ENCODE measurements around the gene CARD8. TPM values are rescaled to one million over a fixed set of nuclear protein-coding genes. Genes with fewer than 3 reads are reported as not detected.

The CARD8 gene
- total and polyA plus RNA-seq, 2 of the 8 experiments (the other 6 are each of a cell fraction or from before 2014, with no cell fraction given) = 8.9 to 24.4 TPM

DNA sequence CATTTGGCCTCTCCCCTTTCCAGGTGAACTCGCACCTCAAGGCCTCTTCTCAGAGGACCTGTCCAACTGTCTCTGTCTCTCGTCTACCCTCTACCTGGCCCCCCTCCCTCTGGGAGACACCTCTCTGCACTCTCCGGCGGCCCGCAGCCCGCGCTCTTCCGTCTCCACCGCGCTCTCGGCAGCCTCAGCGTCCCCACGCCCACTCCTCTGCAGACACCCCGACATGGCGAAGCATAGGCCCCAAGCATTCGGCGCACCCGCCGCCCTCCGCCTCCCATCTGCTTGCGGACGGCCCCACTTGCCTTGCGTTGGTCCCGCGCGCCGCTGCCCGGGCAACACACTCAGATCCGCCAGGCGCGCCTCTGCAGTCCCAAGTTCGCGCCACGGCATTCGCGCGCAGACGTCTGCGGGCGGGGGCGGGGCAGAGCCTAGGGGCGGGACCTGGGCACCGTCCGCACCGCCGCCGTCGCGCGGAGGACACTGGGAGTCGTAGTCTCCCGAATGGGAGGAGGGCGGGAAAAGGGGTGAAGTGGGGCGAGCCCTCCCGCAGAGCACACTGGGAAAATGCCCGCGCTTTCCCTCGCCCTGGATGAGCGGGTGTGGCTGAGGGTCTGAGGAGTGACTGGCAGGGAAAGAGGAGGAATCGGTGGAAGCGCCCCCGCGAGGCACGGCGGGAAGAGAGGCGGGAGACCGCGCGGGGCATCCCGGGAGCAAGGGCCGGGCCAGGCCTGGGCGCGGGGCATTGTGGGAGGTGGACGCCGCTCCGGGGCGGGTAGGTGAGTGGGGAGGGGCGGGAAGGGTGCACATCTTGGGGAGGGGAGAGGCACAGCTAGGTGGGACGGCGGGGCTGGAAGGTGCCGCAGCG is 85.5 kb downstream of the CARD8 start, which contains the start of the genes LIG1 and ZSWIM9:
LIG1 (minus strand) TSS at position 406 of the 865 bp plus-strand sequence. CDS start 4,778 bp downstream, outside the sequence.
ZSWIM9 (plus strand) TSS at position 742 of the 865 bp plus-strand sequence. CDS start 1,123 bp downstream, outside the sequence.
- H3K79me1 ChIP-seq (ENCODE audit: low read depth, low read length) = peaks cover 6% of the 10 kb centered on the region; the same call in 1 of the 2 replicates
- no peaks in the 10 kb centered on the region for H3K27me3 ChIP-seq (replicated peaks in 1 of 4; ENCODE audit: control insufficient read depth in 3 of 4, extremely low read depth in 1 of 4, insufficient read depth in 3 of 4, low read length in 3 of 4)
- POLR2A ChIA-PET (ENCODE audit: partially characterized antibody) = interaction anchor here (0.9 to 1.7 kb wide), 7 partner anchors 9 to 120 kb away, joined by 3 to 7 read pairs (median 4); no protein-coding TSS in a partner anchor
- DNase-seq (ENCODE audit: low read depth in 1 of 2, low spot score in 2 of 2) = peak; percentile 77 to 95
- CTCF ChIA-PET (ENCODE audit: partially characterized antibody) = interaction anchor here (0.6 to 2.1 kb wide), 4 partner anchors 18 to 62 kb away, joined by 3 to 6 read pairs (median 4); no protein-coding TSS in a partner anchor
- peak within 1 kb of the TSS; percentile 64 to 95 (median 94) for H3K9ac ChIP-seq (replicated peaks in 1 of 4; ENCODE audit: extremely low read depth in 1 of 4, low read depth in 3 of 4, low read length in 3 of 4)
- H4K8ac ChIP-seq (ENCODE audit: extremely low read depth, insufficient read depth, low read length) = peak within 1 kb of the TSS; percentile 97; the same call in 1 of the 2 replicates
- H3K4ac ChIP-seq (replicated peaks; ENCODE audit: insufficient read length, low read depth, low read length) = peak within 1 kb of the TSS; percentile 47
- H3K27ac ChIP-seq (ENCODE audit: low read depth, low read length) = peak within 1 kb of the TSS; percentile 98
- peaks cover 0 to 13% (median 6%) of the 10 kb centered on the region in 4 experiments; a peak in 6 of 7 replicates for H3K4me1 ChIP-seq (replicated peaks in 1 of 4; ENCODE audit: control insufficient read depth in 3 of 4, insufficient read depth in 4 of 4, low read length in 3 of 4)
- peaks cover 2 to 7% of the 10 kb centered on the region in 2 experiments for H4K20me1 ChIP-seq (replicated peaks in 1 of 2; ENCODE audit: control insufficient read depth in 1 of 2, insufficient read depth in 2 of 2, low read length in 2 of 2)
- H3K23me2 ChIP-seq (ENCODE audit: low read depth, low read length) = peaks cover 11% of the 10 kb centered on the region
- H3K18ac ChIP-seq (ENCODE audit: extremely low read depth, low read length) = peak within 1 kb of the TSS; percentile 97
- FAIRE-seq = no peak
- H3K4me3 ChIP-seq (ENCODE audit: extremely low read depth in 1 of 4, insufficient read depth in 2 of 4, low read depth in 3 of 4, low read length in 4 of 4) = peak within 1 kb of the TSS; percentile 93 to 99 (median 98)
- H3K9me3 ChIP-seq (ENCODE audit: insufficient read depth in 2 of 2, low read depth in 1 of 2, low read length in 1 of 2) = no peaks in the 10 kb centered on the region
- H2BK20ac ChIP-seq (ENCODE audit: low read length) = no peak within 1 kb of the TSS; the same call in 1 of the 2 replicates
- H2AFZ ChIP-seq (ENCODE audit: low read length) = no peak within 1 kb of the TSS; the same call in 1 of the 2 replicates
- H2BK15ac ChIP-seq (ENCODE audit: low read length) = peak within 1 kb of the TSS; percentile 92; the same call in 1 of the 2 replicates
- H3K79me2 ChIP-seq (ENCODE audit: control insufficient read depth in 1 of 2, insufficient read depth in 2 of 2, low read length in 2 of 2) = peaks cover 6 to 41% of the 10 kb centered on the region in 2 experiments
- peaks cover 2 to 22% (median 13%) of the 10 kb centered on the region in 4 experiments for H3K36me3 ChIP-seq (ENCODE audit: control insufficient read depth in 2 of 4, insufficient read depth in 4 of 4, low read length in 3 of 4)
- H3K23ac ChIP-seq (ENCODE audit: insufficient read length) = no peak within 1 kb of the TSS
- peak within 1 kb of the TSS; percentile 98 for H2BK120ac ChIP-seq (replicated peaks; ENCODE audit: low read depth, low read length)
- no peak within 1 kb of the TSS for H3K14ac ChIP-seq (ENCODE audit: insufficient read length)
- WGBS, 2 experiments (ENCODE audit: extremely low coverage in 1 of 2, insufficient coverage in 1 of 2, insufficient read length in 1 of 2, insufficient replicate concordance in 2 of 2, low coverage in 1 of 2, low lambda C conversion rate in 2 of 2, missing lambda C conversion rate in 1 of 2) = 2% methylated on average over 32 of the region's 82 CpGs; no CpG with 5 or more reads in 1 of the 2 experiments
- H2BK12ac ChIP-seq (ENCODE audit: low read depth, low read length) = peak within 1 kb of the TSS; percentile 94; the same call in 1 of the 2 replicates
- peak within 1 kb of the TSS; percentile 94 to 96 for H3K4me2 ChIP-seq (ENCODE audit: insufficient read depth in 1 of 2, low read depth in 2 of 2, low read length in 2 of 2)
- peak within 1 kb of the TSS; percentile 98 for H2BK5ac ChIP-seq (ENCODE audit: low read depth, low read length)
- peak within 1 kb of the TSS; percentile 100 for H4K5ac ChIP-seq (ENCODE audit: insufficient read length, low read depth, low read length)
- H4K91ac ChIP-seq (replicated peaks; ENCODE audit: insufficient read length, low read length) = peak within 1 kb of the TSS; percentile 99
- H3K56ac ChIP-seq (replicated peaks; ENCODE audit: insufficient read length, low read depth, low read length) = peak within 1 kb of the TSS; percentile 97
- no peak within 1 kb of the TSS for H2AK5ac ChIP-seq (ENCODE audit: low read depth, low read length)
- TF ChIP-seq PHF8 (conservative IDR thresholded peaks at IDR 0.05; ENCODE audit: low read depth, low read length) (peak; percentile 82), RNF2 (IDR thresholded peaks at IDR 0.05; ENCODE audit: borderline replicate concordance, low read depth, low read length, missing control alignments, poor library complexity, severe bottlenecking) (no peak), HDAC6 (IDR thresholded peaks at IDR 0.05; ENCODE audit: low read depth, low read length) (no peak), JUN (IDR thresholded peaks at IDR 0.05; ENCODE audit: low read depth, low read length) (no peak), ASH2L (IDR thresholded peaks at IDR 0.05; ENCODE audit: low read length) (peak; percentile 82), TBP (IDR thresholded peaks at IDR 0.05; ENCODE audit: low read depth, low read length) (peak; percentile 10; the same call in 1 of the 2 replicates), KDM4A (IDR thresholded peaks at IDR 0.05; ENCODE audit: low read depth, low read length, severe bottlenecking) (peak; percentile 67), MAFK (IDR thresholded peaks at IDR 0.05; ENCODE audit: low read depth, low read length) (no peak)

Measured in H1 (cell line).